Stimulated activated CD4-positive, alpha-beta T cell treated with anti-CD3 and anti-CD28 coated beads, TNF-alpha, amount 100 ng/mL, for 1 hour (primary cell): ENCODE results near the gene BCL11B.

Experiments used
- DNase-seq, 3 donors: peaks; one replicate each; pipeline ENCODE4 v3.0.0-alpha.2; 2020; ENCODE audit warnings: low read depth in 3 of 3, low spot score in 1 of 3

Gene BCL11B

DNA sequence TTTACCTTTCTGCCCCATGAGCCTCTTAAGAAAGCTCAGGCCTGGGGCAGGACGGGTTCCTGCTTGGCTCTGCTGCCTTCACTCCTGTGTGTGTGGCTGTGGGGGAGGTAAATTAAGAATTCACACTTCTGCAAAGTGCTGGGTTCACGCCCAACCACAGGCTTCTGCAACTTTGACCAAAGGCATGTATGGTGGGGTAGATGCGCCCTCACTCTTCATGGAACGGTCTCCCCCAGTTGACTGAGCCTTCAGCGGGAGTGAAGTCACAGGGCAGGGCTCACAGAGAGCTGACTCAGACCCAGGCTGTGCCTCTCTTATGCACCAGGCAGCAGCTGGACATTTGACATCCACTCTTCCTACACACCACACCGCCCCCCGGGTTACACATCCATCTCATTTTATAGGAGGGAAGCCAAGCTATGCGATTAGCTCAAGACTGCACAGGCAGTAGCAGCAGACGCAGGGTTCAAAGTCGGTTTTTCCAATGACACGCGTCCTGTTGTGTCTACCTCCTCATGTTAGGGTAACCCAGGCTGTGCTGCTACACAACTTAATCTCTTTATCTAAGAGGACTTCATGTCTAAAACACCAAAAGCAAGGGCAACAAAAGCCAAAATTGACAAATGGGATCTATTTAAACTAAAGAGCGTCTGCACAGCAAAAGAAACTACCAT lies 15.4 kb upstream of the BCL11B start:
- DNase-seq, result no peak

GRCh38 chr14:99286761-99287160 lies 14.8 kb upstream of the BCL11B start:
- DNase-seq, result no peak

DNA sequence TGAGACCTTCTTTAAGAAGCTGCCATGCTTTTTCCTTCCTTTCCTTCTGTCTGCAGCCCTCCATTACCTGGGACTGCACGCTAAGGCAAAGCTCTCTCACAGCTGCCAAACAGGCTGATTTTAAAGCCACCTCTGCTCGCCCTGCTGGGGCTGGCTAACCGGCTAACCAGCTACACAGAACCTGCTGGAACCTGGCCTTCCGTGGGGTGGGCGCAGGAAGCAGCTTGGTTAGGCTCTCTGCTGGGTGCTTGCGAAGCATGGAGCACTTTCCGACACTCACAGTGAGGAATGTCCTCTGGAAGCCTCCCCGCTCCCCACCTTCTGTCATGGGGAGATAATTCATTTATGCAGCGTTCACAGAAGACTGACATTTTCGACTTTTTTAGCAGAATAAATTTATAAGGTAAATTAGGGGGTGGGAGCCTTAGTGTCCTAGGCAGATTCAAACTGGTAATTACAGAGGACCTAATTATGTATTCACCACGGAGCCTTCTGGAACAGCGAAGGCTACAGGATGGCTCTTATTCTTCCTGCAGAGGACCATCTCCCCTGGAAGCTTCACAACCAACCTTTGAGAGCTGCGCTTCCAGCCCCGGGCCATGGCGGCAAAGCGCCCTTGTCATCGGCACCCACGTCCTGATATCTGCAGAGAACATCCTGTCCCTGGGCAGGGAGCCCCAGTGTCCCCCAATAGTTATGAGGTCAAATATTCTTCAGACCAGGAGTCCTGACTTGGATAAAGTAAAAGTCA lies 12.4 kb upstream of the BCL11B start:
- no peak for DNase-seq

- no peak for DNase-seq
Observed at GRCh38 chr14:99282261-99283050, 10.5 kb upstream of the BCL11B start.

DNA sequence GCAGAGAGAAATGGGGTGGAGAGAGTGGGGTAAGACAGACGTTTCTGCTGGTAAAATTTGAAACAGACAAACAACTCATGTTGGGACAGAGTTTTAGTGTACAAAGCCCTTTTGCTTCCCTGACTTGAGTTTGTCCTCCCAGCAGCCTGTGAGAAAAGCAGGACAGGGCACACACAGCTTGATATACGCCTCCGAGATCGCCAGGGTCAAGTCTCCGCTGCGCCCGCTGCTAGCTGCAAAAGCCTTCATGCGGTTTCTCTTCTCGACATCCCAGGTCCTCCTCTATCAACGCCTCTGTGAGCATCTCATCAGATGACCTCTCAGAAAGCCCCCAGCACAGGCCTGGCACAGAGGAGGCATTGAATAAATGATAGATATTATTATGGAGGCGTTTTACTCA lies 9.4 kb upstream of the BCL11B start:
- DNase-seq, result no peak

GRCh38 chr14:99280852-99281251 lies 8.9 kb upstream of the BCL11B start:
- no peak for DNase-seq

DNA sequence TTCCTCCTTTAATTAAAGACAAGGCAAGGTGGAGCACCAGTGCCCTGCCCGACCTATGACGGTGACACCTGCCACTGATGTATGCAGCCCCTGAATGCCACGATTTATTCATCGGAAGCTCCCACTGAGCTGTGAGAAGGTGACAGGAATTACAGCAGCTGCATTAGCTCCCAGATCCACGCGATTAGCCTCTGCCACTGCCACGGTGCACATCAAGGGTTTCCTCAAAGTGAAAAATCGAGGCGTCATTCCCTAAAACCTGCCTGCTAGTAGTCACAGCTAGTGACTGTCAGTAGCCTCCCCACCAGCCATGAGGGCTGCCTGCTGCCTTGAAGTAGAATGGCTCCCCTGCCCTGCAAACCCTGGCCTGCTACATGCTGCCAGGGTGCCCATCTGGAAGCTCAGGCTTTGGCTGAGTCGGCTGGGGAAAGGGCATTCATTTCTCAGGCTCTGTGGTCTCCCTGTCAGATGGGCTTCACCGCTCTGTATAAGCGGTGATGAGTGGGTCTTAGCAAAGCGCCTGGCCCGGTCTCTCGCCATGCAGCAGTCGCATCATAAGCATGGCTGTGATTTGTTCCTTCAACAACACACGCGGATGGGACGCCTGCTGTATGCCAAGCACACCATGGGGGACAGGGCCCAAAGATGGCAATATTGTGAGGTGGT lies 8.2 kb upstream of the BCL11B start:
- no peak for DNase-seq

- DNase-seq, result no peak
Observed at GRCh38 chr14:99278836-99279235, 6.8 kb upstream of the BCL11B start.

DNA sequence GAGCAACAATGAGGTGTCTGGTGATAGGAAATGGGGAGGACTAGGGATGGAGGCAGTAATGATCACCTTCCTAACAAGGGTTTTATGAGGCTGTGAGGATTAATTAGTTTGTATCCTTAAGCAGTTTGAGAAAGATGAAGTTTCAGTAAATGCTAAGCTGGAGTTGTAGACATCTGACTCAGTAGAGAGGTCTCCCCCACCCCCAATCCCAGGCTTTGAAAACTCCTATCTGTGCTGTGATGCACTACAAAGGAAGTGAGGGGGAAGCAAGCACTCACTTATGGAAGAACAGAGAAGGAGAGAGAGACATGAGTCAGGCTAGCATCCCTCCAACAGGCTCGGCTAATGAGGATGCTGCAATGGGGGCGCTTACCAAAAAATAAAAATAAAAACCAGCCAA lies 5.5 kb upstream of the BCL11B start:
- no peak for DNase-seq

- DNase-seq, result no peak
Observed at GRCh38 chr14:99276482-99276881, 4.5 kb upstream of the BCL11B start.

GRCh38 chr14:99275222-99275584 lies 3.2 kb upstream of the BCL11B start:
- no peak for DNase-seq

DNA sequence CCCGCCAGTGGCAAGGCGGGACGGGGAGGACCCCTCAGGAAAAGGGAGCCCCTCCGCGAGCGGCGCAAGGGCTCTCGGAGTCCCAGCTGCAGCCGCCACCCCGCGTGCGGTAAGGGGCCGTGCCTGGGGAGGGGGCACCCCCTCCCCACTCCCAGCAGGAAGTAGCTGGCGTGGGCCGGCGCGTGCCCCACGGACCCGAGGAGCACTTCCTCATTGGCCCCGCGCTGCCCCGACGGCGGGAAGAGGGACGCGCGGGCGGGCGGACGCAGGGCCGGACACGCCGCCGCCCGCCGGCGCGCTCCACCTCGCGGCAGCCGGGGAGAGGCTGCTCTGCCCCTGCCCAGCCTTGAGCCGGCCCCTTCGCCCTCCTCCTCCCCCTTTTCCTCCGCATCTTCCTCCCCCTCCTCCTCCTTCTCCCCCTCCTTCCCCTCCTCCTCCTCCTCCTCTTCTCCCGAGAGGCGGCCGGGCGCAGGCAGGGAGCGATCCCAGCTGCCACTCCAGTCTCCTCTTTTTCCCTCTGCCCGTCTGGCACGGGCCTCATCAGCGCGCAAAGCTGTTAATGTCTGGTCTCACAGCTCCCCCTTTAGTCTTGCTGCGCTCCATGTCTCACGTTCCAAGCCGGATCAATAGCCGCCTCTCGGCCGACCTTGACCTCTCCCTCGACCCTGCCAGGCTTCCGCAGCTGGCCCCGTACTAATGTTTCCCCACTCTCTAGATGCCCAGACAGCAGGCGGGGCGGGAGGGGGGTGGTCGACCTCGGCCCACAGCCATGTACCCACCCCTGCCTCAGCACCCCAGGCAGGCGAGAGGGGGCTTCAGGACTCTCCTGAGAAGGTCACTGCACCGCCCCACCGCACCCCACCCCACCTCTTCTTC lies 2.6 kb upstream of the BCL11B start:
- no peak for DNase-seq

DNA sequence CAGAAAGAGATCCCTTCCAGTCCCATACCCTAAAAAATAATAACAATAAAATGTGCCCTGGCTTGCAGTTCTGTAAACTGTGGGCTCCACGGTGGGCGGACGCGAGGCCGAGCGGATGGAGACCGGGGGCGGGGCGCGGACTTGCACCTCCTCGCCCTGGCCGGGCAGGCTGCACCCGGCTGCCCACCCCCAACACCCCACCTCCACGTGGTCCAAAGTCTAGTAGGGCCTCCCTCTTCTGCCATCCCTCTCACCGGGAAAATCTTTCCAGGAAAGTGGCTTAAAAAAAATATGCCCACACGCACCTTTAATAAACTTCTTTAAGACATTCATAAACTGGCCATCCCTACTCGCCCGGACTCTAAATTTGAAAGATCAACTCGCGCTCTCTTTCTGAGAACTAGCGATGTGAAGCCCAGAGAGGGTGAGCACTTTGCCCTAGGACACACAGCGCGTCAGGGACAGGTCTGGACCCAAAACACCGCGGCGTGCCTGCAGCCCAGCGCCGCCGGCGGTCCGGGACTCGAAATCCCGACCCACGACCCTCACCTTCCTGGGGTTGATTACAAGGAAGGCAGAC lies 1.9 kb upstream of the BCL11B start:
- DNase-seq, result no peak

GRCh38 chr14:99272899-99273765 lies 1.1 kb upstream of the BCL11B start:
- no peak for DNase-seq

GRCh38 chr14:99272632-99272898 lies 568 bp upstream of the BCL11B start:
- no peak for DNase-seq

GRCh38 chr14:99271221-99271941 lies 616 bp downstream of the BCL11B start:
- DNase-seq, result no peak

DNA sequence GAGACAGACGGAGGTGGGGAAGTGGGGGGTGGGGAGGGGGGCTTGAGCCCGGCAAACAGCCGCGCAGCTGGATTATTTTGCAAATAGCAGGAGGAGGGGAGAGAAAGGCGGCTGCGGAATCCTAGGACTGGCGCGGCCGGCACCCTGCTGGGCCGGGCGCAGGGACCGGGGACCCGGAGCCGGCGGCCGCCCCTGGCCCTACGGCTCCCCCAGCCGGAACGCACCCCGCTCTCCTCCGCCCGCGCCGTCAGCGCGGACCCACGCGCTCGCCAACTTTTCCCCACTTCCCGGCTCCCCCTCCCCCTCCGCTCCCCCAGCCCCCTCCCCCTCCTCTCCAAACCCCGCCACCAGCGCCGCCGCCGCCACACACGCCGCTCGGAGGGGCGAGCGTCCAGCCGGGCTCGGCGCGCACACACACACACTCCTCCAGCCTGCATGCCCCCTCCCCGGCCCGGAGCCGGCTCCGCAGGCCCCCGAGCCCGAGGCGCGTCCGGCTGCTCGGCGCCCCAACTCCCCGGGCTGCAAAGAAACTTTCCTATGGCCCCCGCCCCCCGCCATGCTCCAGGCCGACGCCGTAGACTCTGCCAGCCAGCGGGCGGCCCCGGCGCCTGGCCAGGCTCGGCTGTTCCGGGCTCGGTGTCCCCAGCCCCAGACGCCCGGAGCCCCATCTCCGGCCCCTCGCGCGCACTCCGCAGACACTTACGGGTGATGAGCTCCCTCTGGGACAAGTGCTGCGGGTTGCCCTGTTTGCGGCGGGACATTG lies 1.4 kb downstream of the BCL11B start:
- DNase-seq, result no peak
